Measurements from ENCODE around the gene PNMA6E. TPM values are rescaled to one million over a fixed set of nuclear protein-coding genes. Genes with fewer than 3 reads are reported as not detected.

PNMA6E gene
- total RNA-seq, 1 donor from 2014 or later, result not detected

DNA sequence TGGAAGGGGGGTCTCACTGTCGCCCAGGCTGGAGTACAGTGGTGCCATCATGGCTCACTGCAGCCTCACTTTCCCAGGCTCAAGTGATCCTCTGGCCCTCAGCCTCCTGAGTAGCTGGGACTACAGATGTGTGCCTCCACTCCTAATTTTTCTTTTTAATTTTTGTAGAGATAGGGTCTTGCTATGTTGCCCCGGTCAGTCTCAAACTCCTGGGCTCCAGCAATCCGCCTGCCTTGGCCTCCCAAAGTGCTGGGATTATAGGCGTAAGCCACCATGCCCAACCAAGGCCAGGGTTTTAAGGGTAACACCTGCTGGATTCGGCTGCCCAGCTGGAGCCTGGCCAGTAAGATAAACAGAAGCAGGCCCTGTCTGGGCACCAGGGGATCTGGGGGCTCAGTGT lies 41.3 kb upstream of the PNMA6E start:
- H3K4me3 ChIP-seq (ENCODE audit: low read depth, low read length), result no peak overlapping the region
- no peak for DNase-seq (ENCODE audit: low read depth)
- TF ChIP-seq, protein P1, sequence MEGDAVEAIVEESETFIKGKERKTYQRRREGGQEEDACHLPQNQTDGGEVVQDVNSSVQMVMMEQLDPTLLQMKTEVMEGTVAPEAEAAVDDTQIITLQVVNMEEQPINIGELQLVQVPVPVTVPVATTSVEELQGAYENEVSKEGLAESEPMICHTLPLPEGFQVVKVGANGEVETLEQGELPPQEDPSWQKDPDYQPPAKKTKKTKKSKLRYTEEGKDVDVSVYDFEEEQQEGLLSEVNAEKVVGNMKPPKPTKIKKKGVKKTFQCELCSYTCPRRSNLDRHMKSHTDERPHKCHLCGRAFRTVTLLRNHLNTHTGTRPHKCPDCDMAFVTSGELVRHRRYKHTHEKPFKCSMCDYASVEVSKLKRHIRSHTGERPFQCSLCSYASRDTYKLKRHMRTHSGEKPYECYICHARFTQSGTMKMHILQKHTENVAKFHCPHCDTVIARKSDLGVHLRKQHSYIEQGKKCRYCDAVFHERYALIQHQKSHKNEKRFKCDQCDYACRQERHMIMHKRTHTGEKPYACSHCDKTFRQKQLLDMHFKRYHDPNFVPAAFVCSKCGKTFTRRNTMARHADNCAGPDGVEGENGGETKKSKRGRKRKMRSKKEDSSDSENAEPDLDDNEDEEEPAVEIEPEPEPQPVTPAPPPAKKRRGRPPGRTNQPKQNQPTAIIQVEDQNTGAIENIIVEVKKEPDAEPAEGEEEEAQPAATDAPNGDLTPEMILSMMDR (conservative IDR thresholded peaks at IDR 0.05; ENCODE audit: low read depth, low read length), result no peak

DNA sequence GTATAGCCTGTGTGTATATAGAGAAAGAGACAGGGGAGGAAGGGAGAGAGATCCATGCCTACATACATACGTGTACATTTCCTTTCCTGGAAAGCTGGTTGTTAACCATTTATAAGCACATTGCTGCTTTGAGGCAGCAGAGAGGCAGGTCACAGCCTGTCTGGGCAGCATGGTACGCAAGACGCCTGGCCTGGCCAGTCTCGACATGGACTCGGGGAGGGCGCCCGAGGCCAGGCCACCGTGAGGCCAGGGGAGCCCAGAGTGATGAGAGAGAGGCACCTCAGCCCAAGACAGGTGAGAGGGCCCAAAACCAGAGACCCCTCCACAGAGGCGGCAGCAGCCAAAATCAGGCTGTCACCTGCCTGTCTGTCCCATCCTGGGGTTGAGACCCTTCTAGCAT lies 40.8 kb upstream of the PNMA6E start:
- DNase-seq (ENCODE audit: low read depth), result no peak
- TF ChIP-seq, protein P1 (conservative IDR thresholded peaks at IDR 0.05; ENCODE audit: low read depth, low read length), result no peak

DNA sequence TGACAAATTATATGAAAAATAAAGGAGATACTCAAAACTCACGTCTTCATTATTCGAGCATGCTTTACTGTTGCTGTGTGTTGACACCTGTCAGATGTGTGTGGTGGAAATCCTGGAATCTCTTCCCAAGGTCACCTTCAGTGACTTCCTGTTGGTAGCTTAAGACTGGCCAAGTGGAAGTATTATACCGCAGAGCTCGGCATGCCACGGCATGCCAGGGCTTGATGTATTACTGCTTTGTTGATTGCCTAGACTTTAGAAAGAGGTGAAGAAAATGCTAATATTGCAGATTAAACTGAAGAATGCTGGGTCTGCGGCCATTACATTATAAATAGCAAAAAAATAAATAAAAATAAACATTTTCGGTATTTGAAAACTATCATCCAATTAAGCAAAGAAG lies 40.1 kb upstream of the PNMA6E start:
- TF ChIP-seq, protein P1 (conservative IDR thresholded peaks at IDR 0.05; ENCODE audit: low read depth, low read length), result no peak
- DNase-seq (ENCODE audit: low read depth), result no peak
- no peak overlapping the region for H3K4me3 ChIP-seq (ENCODE audit: low read depth, low read length)

More for the DNA sequence above, 40.8 kb upstream of the PNMA6E start:
- H3K4me3 ChIP-seq (ENCODE audit: low read depth, low read length), result no peak overlapping the region

DNA sequence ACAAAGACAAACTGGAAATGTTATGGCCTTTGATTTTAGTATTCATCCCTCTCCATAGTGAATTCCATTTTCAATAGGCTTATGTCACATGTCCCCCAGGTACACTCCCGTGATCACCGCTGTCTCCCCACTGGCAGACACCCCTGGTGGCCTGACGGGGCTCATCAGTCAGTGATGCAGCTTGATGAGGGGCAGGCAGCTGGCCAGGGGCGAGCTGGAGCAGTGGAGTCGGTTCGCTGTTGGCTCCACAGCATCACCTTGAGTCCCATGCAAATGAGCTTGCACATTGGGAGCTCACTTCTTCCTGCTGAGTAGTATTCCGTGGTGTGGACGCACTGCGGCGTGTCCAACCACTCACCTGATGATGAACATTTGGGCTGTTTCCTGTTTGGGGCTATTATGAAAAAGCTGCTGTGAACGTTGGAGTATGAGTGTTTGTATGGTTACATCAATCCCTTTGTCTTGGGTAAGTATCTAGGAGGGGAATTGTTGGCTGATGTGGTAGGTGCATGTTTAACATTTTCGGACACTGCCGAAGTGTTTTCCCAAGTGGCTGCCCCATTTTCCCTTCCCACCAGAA lies 39.5 kb upstream of the PNMA6E start:
- TF ChIP-seq, protein P1 (conservative IDR thresholded peaks at IDR 0.05; ENCODE audit: low read depth, low read length), result no peak
- no peak for DNase-seq (ENCODE audit: low read depth)
- no peak overlapping the region for H3K4me3 ChIP-seq (ENCODE audit: low read depth, low read length)

DNA sequence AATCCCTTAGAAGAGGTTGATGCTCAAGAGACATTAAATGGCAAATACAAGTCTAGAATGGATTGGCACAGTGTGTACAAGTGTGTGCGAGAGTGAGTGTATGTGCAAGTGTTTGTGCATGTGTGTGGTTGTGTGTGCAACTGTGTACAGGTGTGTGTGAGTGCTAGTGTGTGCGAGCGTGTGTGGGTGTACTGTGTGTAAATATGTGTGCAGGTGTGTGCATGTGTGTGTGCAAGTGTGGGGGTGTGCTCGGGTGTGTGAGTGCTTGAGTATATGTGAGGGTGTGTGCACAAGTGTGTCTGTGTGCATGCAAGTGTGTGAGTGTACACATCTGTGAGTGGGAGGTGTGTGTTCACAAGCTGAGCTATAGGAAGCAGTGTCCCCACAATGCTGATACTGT lies 38.8 kb upstream of the PNMA6E start:
- H3K4me3 ChIP-seq (ENCODE audit: low read depth, low read length), result no peak overlapping the region
- TF ChIP-seq, protein P1 (conservative IDR thresholded peaks at IDR 0.05; ENCODE audit: low read depth, low read length), result no peak
- no peak for DNase-seq (ENCODE audit: low read depth)

DNA sequence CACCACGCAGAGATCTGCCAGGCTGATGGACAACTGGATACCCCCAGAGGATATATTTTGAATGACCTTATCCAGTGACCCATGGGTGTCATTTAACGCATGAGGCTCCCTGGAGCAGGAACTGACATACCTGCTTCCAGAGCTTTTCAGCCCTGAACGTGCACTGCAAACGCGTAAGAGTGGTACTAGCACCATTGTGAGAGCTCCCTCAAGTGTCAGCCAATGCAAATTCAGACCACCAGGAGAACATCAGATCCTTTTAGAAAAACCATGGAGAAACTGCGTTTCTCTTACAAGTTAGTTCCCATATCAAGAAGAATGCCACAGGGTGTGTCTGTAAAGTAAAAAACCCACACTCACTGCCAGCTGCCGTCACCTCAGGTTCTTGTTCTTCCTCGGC lies 37.4 kb upstream of the PNMA6E start:
- H3K4me3 ChIP-seq (ENCODE audit: low read depth, low read length), result no peak overlapping the region
- no peak for DNase-seq (ENCODE audit: low read depth)
- TF ChIP-seq, protein P1 (conservative IDR thresholded peaks at IDR 0.05; ENCODE audit: low read depth, low read length), result peak; percentile 56

DNA sequence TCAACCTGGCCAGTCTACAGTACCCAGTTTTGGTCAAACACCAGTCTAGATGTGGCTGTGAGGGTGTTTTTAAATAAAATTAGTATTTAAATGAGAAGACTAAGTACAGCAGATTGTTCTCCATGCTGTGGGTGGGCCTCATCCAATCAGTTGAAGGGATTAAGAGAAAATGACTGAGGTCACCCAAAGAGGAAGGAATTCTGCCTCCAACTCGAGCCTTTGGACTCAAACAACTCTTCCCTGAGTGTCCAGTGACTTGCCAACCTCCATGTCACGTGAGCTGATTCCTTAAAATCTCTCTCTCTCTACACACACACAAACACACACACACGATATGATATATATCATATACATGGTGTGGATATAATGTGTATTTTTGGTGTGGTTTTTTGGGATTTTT lies 34.7 kb upstream of the PNMA6E start:
- H3K4me3 ChIP-seq (ENCODE audit: low read depth, low read length), result no peak overlapping the region
- DNase-seq (ENCODE audit: low read depth), result no peak
- TF ChIP-seq, protein P1 (conservative IDR thresholded peaks at IDR 0.05; ENCODE audit: low read depth, low read length), result no peak

Data from epithelial cell of proximal tubule (primary cell).